Liver (tissue), 9 donors: ENCODE results near the gene TTC36. TPM values are rescaled to one million over a fixed set of nuclear protein-coding genes. Genes with fewer than 3 reads are reported as not detected.

Experiments used
- DNase-seq: peaks from one replicate; pipeline ENCODE4 v3.0.0-alpha.2; 2017; ENCODE audit warnings: low spot score
- H3K27ac ChIP-seq, 2 donors: one replicate each; pipeline ENCODE4 v1.7.0; 2013; ENCODE audit warnings: inconsistent platforms in 2 of 2, low read length in 2 of 2, control low read depth in 1 of 2, low read depth in 1 of 2, mild to moderate bottlenecking in 1 of 2
- H3K27me3 ChIP-seq, 4 donors: one replicate each; pipeline versions ENCODE4 v1.6.1 to v1.7.0; 2013; ENCODE audit warnings: low read length in 3 of 4, inconsistent platforms in 1 of 4, mild to moderate bottlenecking in 1 of 4, moderate library complexity in 1 of 4; ENCODE audit not compliant: control insufficient read depth in 4 of 4, insufficient read depth in 4 of 4
- H3K36me3 ChIP-seq, 4 donors: one replicate each; pipeline versions ENCODE4 v1.6.1 to v1.7.0; 2013; ENCODE audit warnings: low read length in 3 of 4, mild to moderate bottlenecking in 3 of 4, low read depth in 1 of 4, moderate library complexity in 1 of 4; ENCODE audit not compliant: control insufficient read depth in 4 of 4, insufficient read depth in 3 of 4
- H3K4me1 ChIP-seq, 4 donors: one replicate each; pipeline versions ENCODE4 v1.6.1 to v1.7.0; 2013; ENCODE audit warnings: low read length in 3 of 4, mild to moderate bottlenecking in 3 of 4, moderate library complexity in 1 of 4; ENCODE audit not compliant: control insufficient read depth in 4 of 4, insufficient read depth in 4 of 4
- H3K4me3 ChIP-seq, 3 donors: one replicate each; pipeline versions ENCODE4 v1.6.1 to v1.7.0; 2013; ENCODE audit warnings: low read length in 3 of 3, control low read depth in 1 of 3, low read depth in 1 of 3, mild to moderate bottlenecking in 1 of 3
- H3K9ac ChIP-seq, 2 donors: one replicate each; pipeline ENCODE4 v1.7.0; 2013; ENCODE audit warnings: low read length in 2 of 2, mild to moderate bottlenecking in 2 of 2, moderate library complexity in 2 of 2, control low read depth in 1 of 2, low read depth in 1 of 2
- H3K9me3 ChIP-seq, 4 donors: one replicate each; pipeline versions ENCODE4 v1.6.1 to v1.7.0; 2013; ENCODE audit warnings: low read length in 3 of 4; ENCODE audit not compliant: control insufficient read depth in 4 of 4
- ATF3 ChIP-seq: IDR thresholded peaks from 2 replicates; pipeline ENCODE4 v1.6.1; 2016; ENCODE audit warnings: antibody characterized with exemption
- CTCF ChIP-seq: fragments of 150-350 bp; IDR thresholded peaks from 2 replicates; pipeline ENCODE4 v1.5.1; 2017; ENCODE audit warnings: improper control_type of control experiment, low read depth, low read length; ENCODE audit not compliant: missing input control
- EGR1 ChIP-seq, 2 donors: IDR thresholded peaks; 2 replicates each; pipeline ENCODE4 v1.6.1; 2016 to 2018; ENCODE audit warnings: antibody characterized with exemption in 2 of 2, low read depth in 2 of 2
- FOXA1 ChIP-seq: IDR thresholded peaks from 2 replicates; pipeline ENCODE4 v1.6.1; 2016; ENCODE audit warnings: antibody characterized with exemption
- FOXA2 ChIP-seq: IDR thresholded peaks from 2 replicates; pipeline ENCODE4 v1.6.1; 2016; ENCODE audit warnings: antibody characterized with exemption
- GABPA ChIP-seq, 2 donors: IDR thresholded peaks in 1 of 2; conservative IDR thresholded peaks in 1 of 2; 2 replicates each; pipeline ENCODE4 v1.6.1; 2016; ENCODE audit warnings: antibody characterized with exemption in 2 of 2, mild to moderate bottlenecking in 1 of 2, moderate library complexity in 1 of 2
- HNF4A ChIP-seq, 2 donors: conservative IDR thresholded peaks; 2 replicates each; pipeline ENCODE4 v1.6.1; 2016; ENCODE audit warnings: antibody characterized with exemption in 2 of 2, mild to moderate bottlenecking in 2 of 2
- HNF4G ChIP-seq: IDR thresholded peaks from 2 replicates; pipeline ENCODE4 v1.6.1; 2016; ENCODE audit warnings: antibody characterized with exemption
- JUND ChIP-seq, 2 donors: IDR thresholded peaks; 2 replicates each; pipeline ENCODE4 v1.6.1; 2016; ENCODE audit warnings: antibody characterized with exemption in 2 of 2
- MAX ChIP-seq: IDR thresholded peaks from 2 replicates; pipeline ENCODE4 v1.6.1; 2016; ENCODE audit warnings: antibody characterized with exemption
- NR2F2 ChIP-seq: IDR thresholded peaks from 2 replicates; pipeline ENCODE4 v1.6.1; 2016; ENCODE audit warnings: antibody characterized with exemption
- RAD21 ChIP-seq, 2 donors: IDR thresholded peaks; 2 replicates each; pipeline ENCODE4 v1.6.1; 2016; ENCODE audit warnings: antibody characterized with exemption in 2 of 2, mild to moderate bottlenecking in 2 of 2
- REST ChIP-seq: IDR thresholded peaks from 2 replicates; pipeline ENCODE4 v1.6.1; 2016; ENCODE audit warnings: antibody characterized with exemption, mild to moderate bottlenecking
- SP1 ChIP-seq: IDR thresholded peaks from 2 replicates; pipeline ENCODE4 v1.6.1; 2018; ENCODE audit warnings: antibody characterized with exemption, mild to moderate bottlenecking
- TAF1 ChIP-seq: conservative IDR thresholded peaks from 2 replicates; pipeline ENCODE4 v1.6.1; 2016; ENCODE audit warnings: antibody characterized with exemption, mild to moderate bottlenecking
- YY1 ChIP-seq: IDR thresholded peaks from 2 replicates; pipeline ENCODE4 v1.6.1; 2016; ENCODE audit warnings: antibody characterized with exemption, mild to moderate bottlenecking
- ZBTB33 ChIP-seq: IDR thresholded peaks from 2 replicates; pipeline ENCODE4 v1.6.1; 2016; ENCODE audit warnings: antibody characterized with exemption
- WGBS: extraction: QIAGEN DNeasy Blood & Tissue Kit; methylation state at CpG from one replicate; pipeline ENCODE4 v1.1.7; 2013; 5-methylcytosine and 5-hydroxymethylcytosine counted together
- polyA plus RNA-seq, 2 donors: library from polyadenylated mRNA; stranded (reverse) in 1 of 2; unstranded in 1 of 2; fragments of 200-250 nt in 1 of 2; fragments of >200 nt in 1 of 2; fragmentation: Nextera tagmentation in 1 of 2; extraction: Ambion mirVana in 1 of 2; gene quantifications; one replicate each; pipeline versions ENCODE4 v1.2.1 to v1.2.3, GENCODE V29; 2013 to 2015
- total RNA-seq, 2 donors: library from RNA; depleted of rRNA; stranded (reverse); fragments of >200 nt; gene quantifications; one replicate each; pipeline ENCODE4 v1.2.3, GENCODE V29; 2014
- donor health status: healthy.
- donor health status: healthy.
- donor health status: healthy.
- donor health status: healthy.
- donor health status: healthy.

The TTC36 gene
- total and polyA plus RNA-seq, 4 donors, result 2.0 to 66.1 (median 34.8) TPM

GRCh38 chr11:118514103-118514502 lies 13.2 kb upstream of the TTC36 start:
- H3K27me3 ChIP-seq, result no peaks in the 10 kb centered on the region
- H3K4me1 ChIP-seq, result peaks cover 0 to 8% (median 5%) of the 10 kb centered on the region in 4 donors
- H3K4me3 ChIP-seq, result no peak overlapping the region
- H3K36me3 ChIP-seq, result peaks cover 9 to 60% (median 57%) of the 10 kb centered on the region in 4 donors
- 77% methylated on average over 7 of the region's 7 CpGs for WGBS
- TF ChIP-seq ATF3 (no peak), YY1 (no peak), MAX (no peak), EGR1 (IDR thresholded peaks at IDR 0.05; ENCODE audit: low read depth in 2 of 2) (no peak), ZBTB33 (no peak), GABPA (IDR thresholded peaks at IDR 0.05 in 1 of 2, conservative IDR thresholded peaks at IDR 0.05 in 1 of 2) (no peak), NR2F2 (no peak), FOXA2 (no peak), HNF4G (no peak), SP1 (no peak), CTCF (no peak), REST (no peak), RAD21 (IDR thresholded peaks at IDR 0.05) (no peak), TAF1 (no peak)
- no peak overlapping the region for H3K27ac ChIP-seq
- H3K9me3 ChIP-seq, result no peaks in the 10 kb centered on the region
- H3K9ac ChIP-seq, result no peak overlapping the region
- no peak for DNase-seq

- WGBS, result 38% methylated on average over 6 of the region's 6 CpGs
- peaks cover 9 to 35% (median 28%) of the 10 kb centered on the region in 4 donors for H3K36me3 ChIP-seq
- H3K4me3 ChIP-seq, result peak overlapping the region in 2 of 3 donors; percentile 37 to 62
- no peaks in the 10 kb centered on the region for H3K27me3 ChIP-seq
- peak overlapping the region; percentile 68 to 77 for H3K27ac ChIP-seq
- H3K4me1 ChIP-seq, result peaks cover 8 to 59% (median 50%) of the 10 kb centered on the region in 4 donors
- no peak overlapping the region for H3K9ac ChIP-seq
- H3K9me3 ChIP-seq, result no peaks in the 10 kb centered on the region
- DNase-seq, result no peak
- peak; percentile 89 for TF ChIP-seq HNF4G
- peak; percentile 94 for TF ChIP-seq SP1
- peak; percentile 91 to 96 for TF ChIP-seq HNF4A (conservative IDR thresholded peaks at IDR 0.05)
- TF ChIP-seq RAD21 (IDR thresholded peaks at IDR 0.05), result peak in 1 of 2 donors; percentile 34
- peak in 1 of 2 donors; percentile 47 for TF ChIP-seq EGR1 (IDR thresholded peaks at IDR 0.05; ENCODE audit: low read depth in 2 of 2)
- no peak for TF ChIP-seq REST
- TF ChIP-seq YY1, result peak; percentile 56
- peak; percentile 41 for TF ChIP-seq MAX
- peak; percentile 50 to 54 for TF ChIP-seq JUND (IDR thresholded peaks at IDR 0.05)
- TF ChIP-seq FOXA1, result no peak
- no peak for TF ChIP-seq FOXA2
- TF ChIP-seq ZBTB33, result no peak
- no peak for TF ChIP-seq NR2F2
Observed at GRCh38 chr11:118519549-118519948, 7.7 kb upstream of the TTC36 start.
